BE2C (cell line): ENCODE results near the gene KRTAP10-2.

Experiments
- DNase-seq: peaks from one replicate; pipeline ENCODE4 v3.0.0-alpha.2; 2020
- H3K27me3 ChIP-seq: fragments of 250-450 bp; sonication (Bioruptor Pico); 2 replicates; pipeline ENCODE4 v1.5.1; 2020; ENCODE audit warnings: mild to moderate bottlenecking
- H3K36me3 ChIP-seq: fragments of 250-450 bp; sonication (Bioruptor Pico); 2 replicates; pipeline ENCODE4 v1.5.1; 2020; ENCODE audit warnings: mild to moderate bottlenecking
- H3K4me1 ChIP-seq: fragments of 250-450 bp; sonication (Bioruptor Pico); 2 replicates; pipeline ENCODE4 v1.5.1; 2020
- H3K4me3 ChIP-seq: 2 replicates; pipeline ENCODE4 v1.5.1; 2011; ENCODE audit warnings: low read depth, low read length
- H3K9me3 ChIP-seq: fragments of 250-450 bp; sonication (Bioruptor Pico); 2 replicates; pipeline ENCODE4 v1.5.1; 2020
- CTCF ChIP-seq: IDR thresholded peaks from 2 replicates; pipeline ENCODE4 v1.5.1; 2012; ENCODE audit warnings: mild to moderate bottlenecking, low read depth, low read length

Gene KRTAP10-2

GRCh38 chr21:44590311-44590721, 39.0 kb upstream of the KRTAP10-2 start:
- Histone ChIP-seq H3K4me1 (no peaks in the 10 kb centered on the region), H3K36me3 (no peaks in the 10 kb centered on the region), H3K4me3 (no peak overlapping the region), H3K9me3 (no peaks in the 10 kb centered on the region), H3K27me3 (peaks cover 26% of the 10 kb centered on the region)
- no peak for DNase-seq
- no peak for TF ChIP-seq CTCF

- H3K4me3 ChIP-seq = no peak overlapping the region
- H3K36me3 ChIP-seq = no peaks in the 10 kb centered on the region
- TF ChIP-seq CTCF = no peak
- no peaks in the 10 kb centered on the region for H3K4me1 ChIP-seq
- no peaks in the 10 kb centered on the region for H3K9me3 ChIP-seq
- no peak for DNase-seq
- peaks cover 26% of the 10 kb centered on the region for H3K27me3 ChIP-seq
These were observed 38.4 kb upstream of the KRTAP10-2 start for GRCh38 chr21:44589586-44590305.

GRCh38 chr21:44589094-44589493, 37.8 kb upstream of the KRTAP10-2 start:
- Histone ChIP-seq H3K4me1 (no peaks in the 10 kb centered on the region), H3K9me3 (no peaks in the 10 kb centered on the region), H3K27me3 (peaks cover 22% of the 10 kb centered on the region), H3K36me3 (no peaks in the 10 kb centered on the region), H3K4me3 (no peak overlapping the region)
- TF ChIP-seq CTCF = no peak
- no peak for DNase-seq

GRCh38 chr21:44585892-44586291, 34.6 kb upstream of the KRTAP10-2 start:
- Histone ChIP-seq H3K4me3 (no peak overlapping the region), H3K9me3 (no peaks in the 10 kb centered on the region), H3K27me3 (peaks cover 4% of the 10 kb centered on the region; the same call in 1 of the 2 replicates), H3K36me3 (no peaks in the 10 kb centered on the region), H3K4me1 (no peaks in the 10 kb centered on the region)
- no peak for DNase-seq
- TF ChIP-seq CTCF = no peak

- no peak overlapping the region for H3K4me3 ChIP-seq
These were observed 32.5 kb upstream of the KRTAP10-2 start for GRCh38 chr21:44583800-44584147.

More at GRCh38 chr21:44583800-44584147, 32.5 kb upstream of the KRTAP10-2 start:
- no peak for DNase-seq
- H3K4me1 ChIP-seq = no peaks in the 10 kb centered on the region
- peaks cover 4% of the 10 kb centered on the region; the same call in 1 of the 2 replicates for H3K27me3 ChIP-seq
- H3K36me3 ChIP-seq = no peaks in the 10 kb centered on the region
- TF ChIP-seq CTCF = no peak
- H3K9me3 ChIP-seq = no peaks in the 10 kb centered on the region
